ENCODE data around the gene STARD10. TPM values are rescaled to one million over a fixed set of nuclear protein-coding genes. Genes with fewer than 3 reads are reported as not detected.
A peak's percentile ranks its signal among the peaks of the same experiment; 100 is the strongest.

Gene STARD10
- total and polyA plus RNA-seq, 9 of the 15 experiments (the other 6 are each of a cell fraction or from before 2014, with no cell fraction given), result 0.15 to 52.9 (median 32.3) TPM

DNA sequence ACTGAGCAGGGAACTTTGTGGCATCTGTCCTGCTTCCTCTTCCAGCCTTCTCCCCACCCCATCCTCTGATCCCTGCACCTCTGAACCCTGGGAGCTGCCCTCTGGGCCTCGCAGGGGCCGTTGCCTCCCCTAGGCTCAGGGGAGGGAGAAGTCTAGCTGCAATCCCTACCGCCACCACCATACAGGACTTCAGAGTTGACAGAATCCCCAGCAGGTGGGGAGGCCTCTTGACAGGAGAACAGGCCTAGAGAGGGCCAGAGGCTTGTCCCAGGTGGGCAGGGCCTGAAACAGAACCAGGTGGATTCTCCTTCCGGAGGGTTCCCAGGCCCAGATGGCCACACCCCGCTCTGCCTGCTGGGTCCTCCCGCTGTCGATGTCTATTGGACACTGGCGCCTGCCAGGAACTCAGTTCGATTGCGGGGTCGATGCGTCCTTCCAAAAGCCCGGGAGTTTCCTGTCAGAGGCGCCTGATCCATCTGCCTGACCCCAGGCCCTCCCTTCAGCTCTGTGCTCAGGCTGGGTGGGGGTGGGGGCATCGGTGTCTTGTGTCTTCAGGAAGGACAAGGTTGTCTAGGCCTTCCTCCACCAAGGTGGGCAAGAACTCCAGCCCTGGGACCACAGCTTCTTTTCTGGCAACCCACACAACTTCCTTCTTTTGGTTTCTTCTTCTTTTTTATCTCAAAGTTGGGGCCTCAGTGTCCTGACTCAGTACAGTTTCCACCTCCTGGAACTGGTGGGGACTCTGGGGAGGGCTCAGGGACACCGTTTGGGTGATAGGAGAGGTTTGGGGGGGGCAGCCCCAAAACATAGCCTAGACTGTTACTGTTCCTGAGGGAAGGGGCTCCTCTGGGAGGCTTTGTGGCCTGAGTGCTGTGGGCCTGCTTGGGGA, 6.4 kb downstream of the STARD10 start (continued):
- TF ChIP-seq ZKSCAN1 (IDR thresholded peaks at IDR 0.05; ENCODE audit: low read depth, low read length), result 0 out of 2 replicates have a peak, but pooled peaks have one; percentile 1
- peak; percentile 77 for TF ChIP-seq KDM5B (IDR thresholded peaks at IDR 0.05; ENCODE audit: insufficient replicate concordance, low read depth, low read length)
- 0 out of 2 replicates have a peak, but pooled peaks have one; percentile 1 for TF ChIP-seq SPI1 (IDR thresholded peaks at IDR 0.05; ENCODE audit: borderline replicate concordance, low read depth, low read length)
- no peak; the same call in 1 of the 2 replicates for TF ChIP-seq NR2C1 (IDR thresholded peaks at IDR 0.05)
- peak; percentile 66; the same call in 1 of the 2 replicates for TF ChIP-seq NR2C1 (tag; IDR thresholded peaks at IDR 0.05)
- no peak for TF ChIP-seq POU5F1 (IDR thresholded peaks at IDR 0.05; ENCODE audit: borderline replicate concordance, low read depth, low read length, partially characterized antibody)
- TF ChIP-seq, protein P1, sequence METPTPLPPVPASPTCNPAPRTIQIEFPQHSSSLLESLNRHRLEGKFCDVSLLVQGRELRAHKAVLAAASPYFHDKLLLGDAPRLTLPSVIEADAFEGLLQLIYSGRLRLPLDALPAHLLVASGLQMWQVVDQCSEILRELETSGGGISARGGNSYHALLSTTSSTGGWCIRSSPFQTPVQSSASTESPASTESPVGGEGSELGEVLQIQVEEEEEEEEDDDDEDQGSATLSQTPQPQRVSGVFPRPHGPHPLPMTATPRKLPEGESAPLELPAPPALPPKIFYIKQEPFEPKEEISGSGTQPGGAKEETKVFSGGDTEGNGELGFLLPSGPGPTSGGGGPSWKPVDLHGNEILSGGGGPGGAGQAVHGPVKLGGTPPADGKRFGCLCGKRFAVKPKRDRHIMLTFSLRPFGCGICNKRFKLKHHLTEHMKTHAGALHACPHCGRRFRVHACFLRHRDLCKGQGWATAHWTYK (CRISPR knock-in tag; IDR thresholded peaks at IDR 0.05), result 0 out of 2 replicates have a peak, but pooled peaks have one; percentile 47
- no peak for TF ChIP-seq KAT7 (CRISPR knock-in tag; IDR thresholded peaks at IDR 0.05; ENCODE audit: borderline replicate concordance)
- no peak for TF ChIP-seq FOXK1 (CRISPR knock-in tag; IDR thresholded peaks at IDR 0.05; ENCODE audit: borderline replicate concordance)
- TF ChIP-seq, protein P2, sequence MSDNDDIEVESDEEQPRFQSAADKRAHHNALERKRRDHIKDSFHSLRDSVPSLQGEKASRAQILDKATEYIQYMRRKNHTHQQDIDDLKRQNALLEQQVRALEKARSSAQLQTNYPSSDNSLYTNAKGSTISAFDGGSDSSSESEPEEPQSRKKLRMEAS (CRISPR knock-in tag; IDR thresholded peaks at IDR 0.05), result peak; percentile 55
- TF ChIP-seq, protein P3, sequence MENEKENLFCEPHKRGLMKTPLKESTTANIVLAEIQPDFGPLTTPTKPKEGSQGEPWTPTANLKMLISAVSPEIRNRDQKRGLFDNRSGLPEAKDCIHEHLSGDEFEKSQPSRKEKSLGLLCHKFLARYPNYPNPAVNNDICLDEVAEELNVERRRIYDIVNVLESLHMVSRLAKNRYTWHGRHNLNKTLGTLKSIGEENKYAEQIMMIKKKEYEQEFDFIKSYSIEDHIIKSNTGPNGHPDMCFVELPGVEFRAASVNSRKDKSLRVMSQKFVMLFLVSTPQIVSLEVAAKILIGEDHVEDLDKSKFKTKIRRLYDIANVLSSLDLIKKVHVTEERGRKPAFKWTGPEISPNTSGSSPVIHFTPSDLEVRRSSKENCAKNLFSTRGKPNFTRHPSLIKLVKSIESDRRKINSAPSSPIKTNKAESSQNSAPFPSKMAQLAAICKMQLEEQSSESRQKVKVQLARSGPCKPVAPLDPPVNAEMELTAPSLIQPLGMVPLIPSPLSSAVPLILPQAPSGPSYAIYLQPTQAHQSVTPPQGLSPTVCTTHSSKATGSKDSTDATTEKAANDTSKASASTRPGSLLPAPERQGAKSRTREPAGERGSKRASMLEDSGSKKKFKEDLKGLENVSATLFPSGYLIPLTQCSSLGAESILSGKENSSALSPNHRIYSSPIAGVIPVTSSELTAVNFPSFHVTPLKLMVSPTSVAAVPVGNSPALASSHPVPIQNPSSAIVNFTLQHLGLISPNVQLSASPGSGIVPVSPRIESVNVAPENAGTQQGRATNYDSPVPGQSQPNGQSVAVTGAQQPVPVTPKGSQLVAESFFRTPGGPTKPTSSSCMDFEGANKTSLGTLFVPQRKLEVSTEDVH (IDR thresholded peaks at IDR 0.05; ENCODE audit: low read depth, partially characterized antibody), result peak; percentile 74
- peak; percentile 61; the same call in 1 of the 2 replicates for TF ChIP-seq KLF13 (tag; IDR thresholded peaks at IDR 0.05; ENCODE audit: borderline replicate concordance, low read depth)
- peak; percentile 65 for TF ChIP-seq ZNF589 (CRISPR knock-in tag; IDR thresholded peaks at IDR 0.05; ENCODE audit: low read depth)
- TF ChIP-seq CBFB (CRISPR knock-in tag; IDR thresholded peaks at IDR 0.05), result 0 out of 2 replicates have a peak, but pooled peaks have one; percentile 32
- TF ChIP-seq RBM17 (IDR thresholded peaks at IDR 0.05; ENCODE audit: borderline replicate concordance, low read depth, low read length), result no peak
- TF ChIP-seq, protein P4, sequence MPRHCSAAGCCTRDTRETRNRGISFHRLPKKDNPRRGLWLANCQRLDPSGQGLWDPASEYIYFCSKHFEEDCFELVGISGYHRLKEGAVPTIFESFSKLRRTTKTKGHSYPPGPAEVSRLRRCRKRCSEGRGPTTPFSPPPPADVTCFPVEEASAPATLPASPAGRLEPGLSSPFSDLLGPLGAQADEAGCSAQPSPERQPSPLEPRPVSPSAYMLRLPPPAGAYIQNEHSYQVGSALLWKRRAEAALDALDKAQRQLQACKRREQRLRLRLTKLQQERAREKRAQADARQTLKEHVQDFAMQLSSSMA (CRISPR knock-in tag; IDR thresholded peaks at IDR 0.05), result no peak
- TF ChIP-seq, protein P5, sequence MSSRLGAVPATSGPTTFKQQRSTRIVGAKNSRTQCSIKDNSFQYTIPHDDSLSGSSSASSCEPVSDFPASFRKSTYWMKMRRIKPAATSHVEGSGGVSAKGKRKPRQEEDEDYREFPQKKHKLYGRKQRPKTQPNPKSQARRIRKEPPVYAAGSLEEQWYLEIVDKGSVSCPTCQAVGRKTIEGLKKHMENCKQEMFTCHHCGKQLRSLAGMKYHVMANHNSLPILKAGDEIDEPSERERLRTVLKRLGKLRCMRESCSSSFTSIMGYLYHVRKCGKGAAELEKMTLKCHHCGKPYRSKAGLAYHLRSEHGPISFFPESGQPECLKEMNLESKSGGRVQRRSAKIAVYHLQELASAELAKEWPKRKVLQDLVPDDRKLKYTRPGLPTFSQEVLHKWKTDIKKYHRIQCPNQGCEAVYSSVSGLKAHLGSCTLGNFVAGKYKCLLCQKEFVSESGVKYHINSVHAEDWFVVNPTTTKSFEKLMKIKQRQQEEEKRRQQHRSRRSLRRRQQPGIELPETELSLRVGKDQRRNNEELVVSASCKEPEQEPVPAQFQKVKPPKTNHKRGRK (tag; IDR thresholded peaks at IDR 0.05), result no peak
- no peak for TF ChIP-seq RFX7 (CRISPR knock-in tag; IDR thresholded peaks at IDR 0.05)
- TF ChIP-seq DMBX1 (CRISPR knock-in tag; IDR thresholded peaks at IDR 0.05; ENCODE audit: borderline replicate concordance), result peak; percentile 60; the same call in 1 of the 2 replicates

Data from K562 (cell line).